H1 (cell line): Measurements from ENCODE around the gene PARP15. TPM values are rescaled to one million over a fixed set of nuclear protein-coding genes. Genes with fewer than 3 reads are reported as not detected.

Source experiments
- CTCF ChIA-PET: fragments of 300-600 bp; sonication (Branson Sonifier 250); formaldehyde crosslinking; loops from one replicate; lab custom pipeline; 2021; ENCODE audit not compliant: partially characterized antibody; lab: Charles Lee
- POLR2A ChIA-PET: fragments of 300-600 bp; sonication (Branson Sonifier 250); formaldehyde crosslinking; loops from one replicate; lab custom pipeline; 2021; ENCODE audit warnings: inconsistent platforms; ENCODE audit not compliant: partially characterized antibody; lab: Charles Lee
- DNase-seq, 2 experiments: peaks; one replicate each; pipeline versions ENCODE4 v3.0.0 to v3.0.0-alpha.2; 2010 to 2022; ENCODE audit warnings: low spot score in 2 of 2, low read depth in 1 of 2, mixed read lengths in 1 of 2
- FAIRE-seq: peaks from 2 replicates; lab custom pipeline; 2011; peaks lifted over from hg19 to GRCh38; lab: Jason Lieb, UNC
- H2AFZ ChIP-seq: 2 replicates; pipeline ENCODE4 v1.8.1; 2012; ENCODE audit warnings: low read length, inconsistent platforms
- H2AK5ac ChIP-seq: 2 replicates; pipeline ENCODE4 v1.6.1; 2013; ENCODE audit warnings: low read depth, low read length
- H2BK120ac ChIP-seq: replicated peaks from 2 replicates; pipeline ENCODE3; 2013; ENCODE audit warnings: low read depth, low read length, inconsistent platforms
- H2BK12ac ChIP-seq: 2 replicates; pipeline ENCODE4 v1.6.1; 2013; ENCODE audit warnings: low read depth, low read length
- H2BK15ac ChIP-seq: 2 replicates; pipeline ENCODE4 v1.6.1; 2013; ENCODE audit warnings: low read length
- H2BK20ac ChIP-seq: 2 replicates; pipeline ENCODE4 v1.6.1; 2013; ENCODE audit warnings: low read length
- H2BK5ac ChIP-seq: 2 replicates; pipeline ENCODE4 v1.6.1; 2013; ENCODE audit warnings: low read depth, low read length
- H3K14ac ChIP-seq: 2 replicates; pipeline ENCODE4 v1.6.1; 2013; ENCODE audit warnings: inconsistent platforms; ENCODE audit not compliant: insufficient read length
- H3K18ac ChIP-seq: 2 replicates; pipeline ENCODE4 v1.6.1; 2013; ENCODE audit warnings: low read length; ENCODE audit errors: extremely low read depth
- H3K23ac ChIP-seq: 2 replicates; pipeline ENCODE4 v1.6.1; 2013; ENCODE audit warnings: inconsistent platforms; ENCODE audit not compliant: insufficient read length
- H3K23me2 ChIP-seq: 2 replicates; pipeline ENCODE4 v1.6.1; 2013; ENCODE audit warnings: low read depth, low read length
- H3K27ac ChIP-seq: 2 replicates; pipeline ENCODE4 v1.6.1; 2011; ENCODE audit warnings: low read depth, low read length, inconsistent platforms
- H3K27me3 ChIP-seq, 4 experiments: replicated peaks in 1 of 4; 1 replicate in 1 of 4; 2 replicates in 3 of 4; pipeline versions ENCODE4 v1.6.1 to v1.8.1; 2011 to 2013; ENCODE audit warnings: low read length in 3 of 4, mild to moderate bottlenecking in 3 of 4, inconsistent platforms in 2 of 4, mixed read lengths in 2 of 4, moderate library complexity in 1 of 4; ENCODE audit not compliant: control insufficient read depth in 3 of 4, insufficient read depth in 3 of 4; ENCODE audit errors: extremely low read depth in 1 of 4
- H3K36me3 ChIP-seq, 4 experiments: 2 replicates each; pipeline versions ENCODE4 v1.6.1 to v1.8.1; 2011 to 2013; ENCODE audit warnings: mild to moderate bottlenecking in 4 of 4, low read length in 3 of 4, moderate library complexity in 2 of 4, control low read depth in 1 of 4, inconsistent platforms in 1 of 4; ENCODE audit not compliant: insufficient read depth in 4 of 4, control insufficient read depth in 2 of 4
- H3K4ac ChIP-seq: replicated peaks from 2 replicates; pipeline ENCODE3; 2013; ENCODE audit warnings: low read length, low read depth, mixed read lengths, inconsistent platforms; ENCODE audit not compliant: insufficient read length
- H3K4me1 ChIP-seq, 4 experiments: replicated peaks in 1 of 4; 1 replicate in 1 of 4; 2 replicates in 3 of 4; pipeline versions ENCODE4 v1.6.1 to v1.8.1; 2011 to 2013; ENCODE audit warnings: low read length in 3 of 4, inconsistent platforms in 2 of 4, mixed read lengths in 1 of 4; ENCODE audit not compliant: insufficient read depth in 4 of 4, control insufficient read depth in 3 of 4
- H3K4me2 ChIP-seq, 2 experiments: 2 replicates each; pipeline versions ENCODE4 v1.6.1 to v1.8.1; 2011 to 2013; ENCODE audit warnings: low read depth in 2 of 2, low read length in 2 of 2, control low read depth in 1 of 2, inconsistent platforms in 1 of 2, mild to moderate bottlenecking in 1 of 2; ENCODE audit not compliant: insufficient read depth in 1 of 2
- H3K4me3 ChIP-seq, 4 experiments: fragments of 200-600, 300-600 bp in 1 of 4; sonication (generic), shearing (Covaris generic), sonication (Bioruptor Twin) in 1 of 4; 2 replicates each; pipeline versions ENCODE4 v1.5.1 to v1.8.1; 2011 to 2016; ENCODE audit warnings: low read length in 4 of 4, low read depth in 3 of 4, control low read depth in 2 of 4, inconsistent platforms in 2 of 4, mild to moderate bottlenecking in 2 of 4, mixed read lengths in 1 of 4, moderate library complexity in 1 of 4; ENCODE audit not compliant: insufficient read depth in 2 of 4; ENCODE audit errors: extremely low read depth in 1 of 4
- H3K56ac ChIP-seq: replicated peaks from 2 replicates; pipeline ENCODE3; 2013; ENCODE audit warnings: low read depth, mild to moderate bottlenecking, mixed read lengths, low read length, inconsistent platforms; ENCODE audit not compliant: insufficient read length
- H3K79me1 ChIP-seq: 2 replicates; pipeline ENCODE4 v1.6.1; 2013; ENCODE audit warnings: low read depth, low read length, control low read depth
- H3K79me2 ChIP-seq, 2 experiments: 2 replicates each; pipeline versions ENCODE4 v1.6.1 to v1.8.1; 2012 to 2013; ENCODE audit warnings: low read length in 2 of 2, mild to moderate bottlenecking in 2 of 2, inconsistent platforms in 1 of 2; ENCODE audit not compliant: insufficient read depth in 2 of 2, control insufficient read depth in 1 of 2
- H3K9ac ChIP-seq, 4 experiments: replicated peaks in 1 of 4; 1 replicate in 1 of 4; 2 replicates in 3 of 4; pipeline versions ENCODE4 v1.6.1 to v1.8.1; 2011 to 2013; ENCODE audit warnings: low read depth in 3 of 4, low read length in 3 of 4, control low read depth in 2 of 4, mild to moderate bottlenecking in 2 of 4, moderate library complexity in 2 of 4, inconsistent platforms in 1 of 4; ENCODE audit errors: extremely low read depth in 1 of 4
- H3K9me3 ChIP-seq, 2 experiments: 2 replicates each; pipeline versions ENCODE4 v1.6.1 to v1.8.1; 2012 to 2013; ENCODE audit warnings: mild to moderate bottlenecking in 2 of 2, moderate library complexity in 2 of 2, control low read depth in 1 of 2, inconsistent platforms in 1 of 2, low read depth in 1 of 2, low read length in 1 of 2, mixed read lengths in 1 of 2; ENCODE audit not compliant: insufficient read depth in 2 of 2
- H4K20me1 ChIP-seq, 2 experiments: replicated peaks in 1 of 2; 2 replicates each; pipeline versions ENCODE3 to v1.8.1; 2011 to 2013; ENCODE audit warnings: inconsistent platforms in 2 of 2, low read length in 2 of 2, mild to moderate bottlenecking in 1 of 2; ENCODE audit not compliant: insufficient read depth in 2 of 2, control insufficient read depth in 1 of 2
- H4K5ac ChIP-seq: 2 replicates; pipeline ENCODE4 v1.6.1; 2013; ENCODE audit warnings: low read length, low read depth, mixed read lengths, inconsistent platforms; ENCODE audit not compliant: insufficient read length
- H4K8ac ChIP-seq: 2 replicates; pipeline ENCODE4 v1.8.0; 2013; ENCODE audit warnings: mild to moderate bottlenecking, moderate library complexity, low read length, inconsistent platforms; ENCODE audit not compliant: insufficient read depth; ENCODE audit errors: extremely low read depth
- H4K91ac ChIP-seq: replicated peaks from 2 replicates; pipeline ENCODE3; 2013; ENCODE audit warnings: low read length, mixed read lengths, inconsistent platforms; ENCODE audit not compliant: insufficient read length
- BACH1 ChIP-seq: IDR thresholded peaks from 2 replicates; pipeline ENCODE4 v1.6.1; 2012; ENCODE audit warnings: low read length, improper control_type of control experiment
- HDAC6 ChIP-seq: IDR thresholded peaks from one replicate; pipeline ENCODE4 v1.7.1; 2012; ENCODE audit warnings: low read depth, mild to moderate bottlenecking, inconsistent platforms, low read length, moderate library complexity
- KDM1A ChIP-seq: fragments of 200-600, 300-600 bp; sonication (generic); IDR thresholded peaks from 2 replicates; pipeline ENCODE4 v1.7.1; 2016; ENCODE audit warnings: mild to moderate bottlenecking, low read length, borderline replicate concordance
- POLR2A ChIP-seq, 2 experiments: IDR thresholded peaks; 1 replicate in 1 of 2; 2 replicates in 1 of 2; pipeline ENCODE4 v1.6.1; 2011; ENCODE audit warnings: low read depth in 2 of 2, low read length in 2 of 2, mild to moderate bottlenecking in 2 of 2; ENCODE audit errors: control extremely low read depth in 1 of 2
- SP2 ChIP-seq: IDR thresholded peaks from 2 replicates; pipeline ENCODE4 v1.6.1; 2012; ENCODE audit warnings: mild to moderate bottlenecking, low read length, inconsistent platforms
- ZNF274 ChIP-seq: IDR thresholded peaks from 2 replicates; pipeline ENCODE4 v1.7.0; 2012; ENCODE audit warnings: low read length, borderline replicate concordance; ENCODE audit errors: extremely low read depth
- polyA plus RNA-seq, 7 experiments: library from polyadenylated mRNA; depleted of rRNA in 3 of 7; stranded (reverse) in 5 of 7; unstranded in 2 of 7; fragments of >200 nt in 5 of 7; fragments of 200-250 nt in 2 of 7; gene quantifications; 1 replicate in 5 of 7; 2 replicates in 1 of 7; 4 replicates in 1 of 7; pipeline versions ENCODE4 v1.2.1 to v1.2.3, GENCODE V29; 2011 to 2013; ENCODE audit warnings: missing spikeins in 2 of 7, mixed read lengths in 2 of 7
- total RNA-seq: library from RNA; stranded (reverse); fragmentation: NEBNext Ultra II Directional; extraction: Animal tissue kit (Norgen Biotek cat#: 25700); gene quantifications from 2 replicates; pipeline ENCODE4 v1.2.1, GENCODE V29; 2021

The PARP15 gene
- total and polyA plus RNA-seq, 2 of the 8 experiments (the other 6 are each of a cell fraction or from before 2014, with no cell fraction given) = 0.37 to 0.45 TPM

GRCh38 chr3:122640437-122640999 is 63.1 kb downstream of the PARP15 start:
- Histone ChIP-seq H2BK120ac (no peak overlapping the region), H2BK15ac (no peak overlapping the region), H3K36me3 (no peaks in the 10 kb centered on the region), H3K79me1 (no peaks in the 10 kb centered on the region), H2BK20ac (no peak overlapping the region), H3K23ac (no peak overlapping the region), H3K27me3 (no peaks in the 10 kb centered on the region), H3K27ac (no peak overlapping the region), H4K91ac (no peak overlapping the region), H3K79me2 (no peaks in the 10 kb centered on the region), H2BK5ac (no peak overlapping the region), H4K5ac (no peak overlapping the region), H4K8ac (no peak overlapping the region), H2AFZ (no peak overlapping the region), H2BK12ac (no peak overlapping the region)
- ChIA-PET POLR2A (no interaction called here), CTCF (interaction anchor here (0.7 to 1.6 kb wide), 3 partner anchors 19 to 89 kb away, joined by 3 to 6 read pairs (median 4); no protein-coding TSS in a partner anchor)
- no peak for DNase-seq
- TF ChIP-seq POLR2A (IDR thresholded peaks at IDR 0.05; ENCODE audit: control extremely low read depth in 1 of 2, low read depth in 2 of 2, low read length in 2 of 2) (no peak), ZNF274 (no peak), KDM1A (no peak), HDAC6 (no peak), BACH1 (no peak), SP2 (no peak)
- TF ChIP-seq, all 59 proteins: peak for 0
- H3K14ac ChIP-seq = no peak overlapping the region
- H4K20me1 ChIP-seq = no peaks in the 10 kb centered on the region
- no peak overlapping the region for H3K4me2 ChIP-seq
- H3K4me1 ChIP-seq = no peaks in the 10 kb centered on the region
- no peak overlapping the region for H2AK5ac ChIP-seq
- no peak for FAIRE-seq
- H3K9me3 ChIP-seq = no peaks in the 10 kb centered on the region
- H3K9ac ChIP-seq = no peak overlapping the region
- no peak overlapping the region for H3K4ac ChIP-seq
- no peak overlapping the region for H3K4me3 ChIP-seq
- no peak overlapping the region for H3K18ac ChIP-seq
- no peak overlapping the region for H3K56ac ChIP-seq
- H3K23me2 ChIP-seq = no peaks in the 10 kb centered on the region
